Renal cortical epithelial cell (primary cell): ENCODE results near the gene OR2M2. TPM values are rescaled to one million over a fixed set of nuclear protein-coding genes. Genes with fewer than 3 reads are reported as not detected.

Source experiments
- total RNA-seq: library from RNA; depleted of rRNA; stranded (reverse); fragments of >200 nt; gene quantifications from 2 replicates; pipeline ENCODE4 v1.2.3, GENCODE V29; 2014

OR2M2 gene
- total RNA-seq, 1 donor from 2014 or later, result not detected

Other genes with a start within 250 kb of the OR2M2 start
- gene OR2AJ1, start 249.9 kb upstream of the OR2M2 start, total RNA-seq, result not detected in 2 replicates
- gene OR2L8, start 226.0 kb upstream of the OR2M2 start, total RNA-seq, result 0.25 TPM in 1 of 2 replicates, not detected in the other
- gene OR2AK2, start 209.6 kb upstream of the OR2M2 start, total RNA-seq, result not detected in 2 replicates
- 0.05 TPM in 1 of 2 replicates, not detected in the other for gene OR2L5, start 161.2 kb upstream of the OR2M2 start, total RNA-seq
- not detected in 2 replicates for gene OR2L2, start 144.8 kb upstream of the OR2M2 start, total RNA-seq
- gene OR2L3, start 128.0 kb upstream of the OR2M2 start, total RNA-seq, result not detected in 2 replicates
- gene OR2L13, start 79.6 kb upstream of the OR2M2 start, total RNA-seq, result not detected in 2 replicates
- not detected in 2 replicates for gene OR2M5, start 29.7 kb upstream of the OR2M2 start, total RNA-seq
- gene OR2M3, start 22.4 kb downstream of the OR2M2 start, total RNA-seq, result not detected in 2 replicates
- not detected in 2 replicates for gene OR2M4, start 56.6 kb downstream of the OR2M2 start, total RNA-seq
- gene OR2T33, start 103.2 kb downstream of the OR2M2 start, total RNA-seq, result not detected in 2 replicates
- gene OR2T12, start 128.6 kb downstream of the OR2M2 start, total RNA-seq, result not detected in 2 replicates
- gene OR2M7, start 149.7 kb downstream of the OR2M2 start, total RNA-seq, result not detected in 2 replicates
- not detected in 2 replicates for gene OR14C36, start 174.0 kb downstream of the OR2M2 start, total RNA-seq
- not detected in 2 replicates for gene OR2T4, start 186.8 kb downstream of the OR2M2 start, total RNA-seq
- gene OR2T6, start 200.9 kb downstream of the OR2M2 start, total RNA-seq, result not detected in 2 replicates
- gene OR2T1, start 228.2 kb downstream of the OR2M2 start, total RNA-seq, result not detected in 2 replicates